ENCODE data around the gene TMEM60. TPM values are rescaled to one million over a fixed set of nuclear protein-coding genes. Genes with fewer than 3 reads are reported as not detected.

TMEM60 gene
- total RNA-seq, 4 donors from 2014 or later: 7.8 to 17.4 (median 11.7) TPM

DNA sequence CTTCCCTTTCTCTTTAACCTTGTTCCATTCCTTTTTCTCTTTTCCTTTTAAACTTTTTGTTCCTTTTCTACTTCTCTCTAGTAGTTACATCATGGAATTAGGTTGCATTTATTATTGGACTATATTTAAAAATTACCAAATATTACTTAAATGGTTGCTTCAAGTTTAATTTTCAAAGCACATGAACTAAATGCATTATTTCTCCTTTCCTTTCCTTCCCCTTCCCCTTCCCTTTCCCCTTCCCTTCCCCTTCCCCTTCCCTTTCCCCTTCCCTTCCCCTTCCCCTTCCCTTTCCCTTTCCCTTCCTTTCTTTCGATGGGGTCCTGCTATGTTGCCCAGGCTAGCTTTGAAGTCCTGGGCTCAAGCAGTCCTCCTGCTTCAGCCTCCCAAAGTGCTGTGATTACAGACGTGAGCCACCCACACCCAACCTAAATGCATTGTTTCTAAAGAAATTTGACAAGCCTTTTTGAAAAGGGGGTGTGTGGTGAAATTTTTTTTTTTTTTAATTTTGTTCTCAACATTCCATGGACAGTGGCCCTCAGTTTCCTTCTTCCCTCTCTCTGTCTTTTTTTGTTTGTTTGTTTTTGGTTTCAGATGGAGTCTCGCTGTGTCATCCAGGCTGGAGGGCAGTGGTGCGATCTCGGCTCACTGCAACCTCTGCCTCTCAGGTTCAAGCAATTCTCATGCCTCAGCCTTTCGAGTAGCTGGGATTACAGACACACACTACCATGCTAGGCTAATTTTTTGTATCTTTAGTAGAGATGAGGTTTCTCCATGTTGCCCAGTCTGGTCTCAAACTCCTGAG, 31.2 kb downstream of the TMEM60 start:
- Histone ChIP-seq H3K27me3 (no peaks in the 10 kb centered on the region), H3K27ac (peak overlapping the region in 1 of 4 donors; percentile 59), H3K4me3 (no peak overlapping the region), H3K9me3 (no peaks in the 10 kb centered on the region), H3K36me3 (peaks cover 0 to 34% (median 5%) of the 10 kb centered on the region in 3 donors), H3K4me1 (peaks cover 0 to 22% (median 4%) of the 10 kb centered on the region in 4 donors)
- 87 to 91% methylated on average over 6 of the region's 6 CpGs for whole genome bisulfite sequencing, 2 donors
- DNase-seq (ENCODE audit: low spot score in 2 of 2): no peak
- TF ChIP-seq, protein P1, sequence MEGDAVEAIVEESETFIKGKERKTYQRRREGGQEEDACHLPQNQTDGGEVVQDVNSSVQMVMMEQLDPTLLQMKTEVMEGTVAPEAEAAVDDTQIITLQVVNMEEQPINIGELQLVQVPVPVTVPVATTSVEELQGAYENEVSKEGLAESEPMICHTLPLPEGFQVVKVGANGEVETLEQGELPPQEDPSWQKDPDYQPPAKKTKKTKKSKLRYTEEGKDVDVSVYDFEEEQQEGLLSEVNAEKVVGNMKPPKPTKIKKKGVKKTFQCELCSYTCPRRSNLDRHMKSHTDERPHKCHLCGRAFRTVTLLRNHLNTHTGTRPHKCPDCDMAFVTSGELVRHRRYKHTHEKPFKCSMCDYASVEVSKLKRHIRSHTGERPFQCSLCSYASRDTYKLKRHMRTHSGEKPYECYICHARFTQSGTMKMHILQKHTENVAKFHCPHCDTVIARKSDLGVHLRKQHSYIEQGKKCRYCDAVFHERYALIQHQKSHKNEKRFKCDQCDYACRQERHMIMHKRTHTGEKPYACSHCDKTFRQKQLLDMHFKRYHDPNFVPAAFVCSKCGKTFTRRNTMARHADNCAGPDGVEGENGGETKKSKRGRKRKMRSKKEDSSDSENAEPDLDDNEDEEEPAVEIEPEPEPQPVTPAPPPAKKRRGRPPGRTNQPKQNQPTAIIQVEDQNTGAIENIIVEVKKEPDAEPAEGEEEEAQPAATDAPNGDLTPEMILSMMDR (IDR thresholded peaks at IDR 0.05): no peak
- TF ChIP-seq EP300 (IDR thresholded peaks at IDR 0.05): no peak
- TF ChIP-seq POLR2A (IDR thresholded peaks at IDR 0.05): no peak

DNA sequence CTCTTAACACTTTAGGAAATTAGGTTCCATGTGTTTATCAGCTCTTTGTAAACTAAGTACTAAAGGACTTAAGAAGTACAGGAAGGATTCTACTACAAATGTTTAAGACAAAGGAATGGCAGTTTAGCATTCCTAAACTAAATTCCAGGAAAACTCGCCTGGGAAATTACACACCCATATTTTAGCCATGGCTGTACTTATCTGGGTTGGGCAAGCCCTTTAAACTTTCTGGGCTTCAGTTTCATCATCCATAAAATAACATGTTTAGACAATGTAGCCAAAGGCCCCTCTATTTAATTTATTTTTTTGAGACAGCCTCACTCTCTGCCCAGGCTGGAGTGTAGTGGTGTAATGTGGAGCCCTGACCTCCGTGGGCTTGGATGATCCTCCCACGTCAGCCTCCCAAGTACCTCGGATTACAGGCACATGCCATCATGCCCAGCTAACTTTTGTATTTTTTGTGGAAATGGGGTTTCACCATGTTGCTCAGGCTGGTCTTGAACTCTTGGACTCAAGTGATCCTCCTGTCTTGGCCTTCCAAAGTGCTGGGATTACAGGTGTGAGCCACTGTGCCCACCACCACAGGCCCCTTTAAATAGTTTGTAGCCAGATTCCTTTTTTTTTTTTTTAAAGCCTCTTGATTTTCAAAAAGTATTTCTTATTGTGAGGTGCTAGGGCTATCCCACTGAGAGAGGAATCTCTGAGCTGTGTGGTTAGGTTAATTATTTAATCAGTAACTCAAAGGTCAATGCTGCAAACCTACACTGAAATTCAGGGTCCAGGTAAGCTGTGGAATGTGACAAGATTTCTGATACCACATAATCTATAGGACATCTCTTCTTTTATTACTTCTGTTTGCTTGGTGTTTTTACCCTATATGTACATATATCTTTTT, 32.1 kb downstream of the TMEM60 start:
- H3K27ac ChIP-seq: peak overlapping the region in 2 of 4 donors; percentile 52 to 59
- no peaks in the 10 kb centered on the region for H3K9me3 ChIP-seq
- no peaks in the 10 kb centered on the region for H3K27me3 ChIP-seq
- H3K4me3 ChIP-seq: no peak overlapping the region
- peaks cover 0 to 24% (median 4%) of the 10 kb centered on the region in 4 donors for H3K4me1 ChIP-seq
- DNase-seq (ENCODE audit: low spot score in 2 of 2): no peak
- TF ChIP-seq, protein P1 (IDR thresholded peaks at IDR 0.05): no peak
- no peak for TF ChIP-seq POLR2A (IDR thresholded peaks at IDR 0.05)
- TF ChIP-seq EP300 (IDR thresholded peaks at IDR 0.05): no peak
- WGBS, 2 donors: 66 to 84% methylated on average over 4 of the region's 4 CpGs
- peaks cover 0 to 34% (median 5%) of the 10 kb centered on the region in 3 donors for H3K36me3 ChIP-seq

DNA sequence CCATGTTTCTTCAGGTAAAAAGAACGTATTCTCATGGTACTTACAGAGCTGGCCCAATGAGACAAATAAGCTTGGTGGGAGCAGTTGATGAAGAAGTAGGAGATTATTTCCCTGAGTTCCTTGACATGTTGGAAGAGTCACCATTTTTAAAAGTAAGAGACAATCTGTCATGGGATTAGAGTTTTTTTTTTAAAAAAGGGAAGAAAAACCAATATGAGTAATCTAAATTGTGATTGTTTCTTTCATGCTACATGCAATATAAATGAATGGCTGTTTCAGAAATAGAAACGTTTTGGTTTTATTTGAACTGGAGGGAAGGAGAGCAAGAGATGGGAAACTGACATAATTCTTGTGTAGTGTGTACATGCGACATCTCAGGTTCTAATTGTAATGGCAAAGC, 32.8 kb downstream of the TMEM60 start:
- no peak for TF ChIP-seq EP300 (IDR thresholded peaks at IDR 0.05)
- TF ChIP-seq, protein P1 (IDR thresholded peaks at IDR 0.05): no peak
- no peak for TF ChIP-seq POLR2A (IDR thresholded peaks at IDR 0.05)
- Histone ChIP-seq H3K4me3 (no peak overlapping the region), H3K9me3 (no peaks in the 10 kb centered on the region), H3K27me3 (no peaks in the 10 kb centered on the region), H3K36me3 (peaks cover 0 to 28% (median 5%) of the 10 kb centered on the region in 3 donors), H3K27ac (peak overlapping the region in 1 of 4 donors; percentile 59), H3K4me1 (peaks cover 0 to 31% (median 4%) of the 10 kb centered on the region in 4 donors)
- DNase-seq (ENCODE audit: low spot score in 2 of 2): no peak
- 60 to 61% methylated on average over 3 of the region's 3 CpGs for WGBS, 2 donors

DNA sequence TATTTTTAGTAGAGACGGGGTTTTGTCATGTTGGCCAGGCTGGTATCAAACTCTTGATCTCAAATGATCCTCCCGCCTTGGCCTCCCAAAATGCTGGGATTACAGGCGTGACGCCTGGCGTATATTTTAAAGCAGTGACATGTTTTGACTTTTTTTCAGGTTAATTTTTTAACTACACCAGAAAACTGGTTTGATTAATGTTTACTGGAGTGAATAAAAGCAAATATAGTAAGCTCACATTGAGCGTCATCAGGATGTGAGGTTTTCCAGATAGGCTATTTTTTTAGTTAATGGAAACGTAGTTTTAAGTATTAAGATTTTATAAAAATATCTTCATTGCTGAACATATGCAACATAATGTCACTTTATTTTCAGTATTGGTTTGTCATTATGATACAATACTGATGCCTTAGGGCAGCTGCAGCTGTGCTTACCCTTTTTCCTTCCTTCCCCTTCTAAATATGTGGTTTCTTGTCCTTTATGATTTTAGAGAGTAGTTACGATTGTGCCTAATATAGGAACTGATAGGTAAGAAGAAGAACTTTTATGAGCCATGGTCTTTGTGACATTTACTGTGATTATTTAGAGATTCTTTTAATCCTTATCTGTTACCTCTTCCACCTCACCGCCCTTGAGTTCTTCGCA, 37.3 kb downstream of the TMEM60 start:
- Histone ChIP-seq H3K27me3 (no peaks in the 10 kb centered on the region), H3K4me3 (no peak overlapping the region), H3K27ac (no peak overlapping the region), H3K36me3 (no peaks in the 10 kb centered on the region), H3K4me1 (peaks cover 0 to 62% (median 7%) of the 10 kb centered on the region in 4 donors), H3K9me3 (no peaks in the 10 kb centered on the region)
- 89 to 91% methylated on average over 10 of the region's 10 CpGs for WGBS, 2 donors
- DNase-seq (ENCODE audit: low spot score in 2 of 2): no peak
- TF ChIP-seq POLR2A (IDR thresholded peaks at IDR 0.05) (no peak), EP300 (IDR thresholded peaks at IDR 0.05) (no peak)
- TF ChIP-seq, protein P1 (IDR thresholded peaks at IDR 0.05): no peak

Measured in tibial nerve (tissue), 4 donors.